Ovary (tissue), 9 donors: ENCODE data around the gene CEND1. TPM values are rescaled to one million over a fixed set of nuclear protein-coding genes. Genes with fewer than 3 reads are reported as not detected.

ENCODE experiments used
- DNase-seq, 5 donors: peaks; one replicate each; pipeline ENCODE4 v3.0.0-alpha.2; 2019 to 2020
- H3K27ac ChIP-seq, 2 donors: fragments of 200-600 bp; one replicate each; pipeline versions ENCODE4 v1.5.1 to v1.8.0; 2019 to 2022
- H3K27me3 ChIP-seq: fragments of 200-600 bp; one replicate; pipeline ENCODE4 v1.8.0; 2022
- H3K36me3 ChIP-seq: fragments of 200-600 bp; sonication (generic); one replicate; pipeline ENCODE4 v1.5.1; 2019
- H3K4me1 ChIP-seq: one replicate; pipeline ENCODE4 v1.8.1; 2013; ENCODE audit warnings: mild to moderate bottlenecking, moderate library complexity; ENCODE audit not compliant: insufficient read depth
- H3K4me3 ChIP-seq: fragments of 200-600 bp; sonication (generic); one replicate; pipeline ENCODE4 v1.5.1; 2017
- H3K9me3 ChIP-seq, 2 donors: fragments of 200-600 bp in 1 of 2; sonication (generic) in 1 of 2; one replicate each; pipeline versions ENCODE4 v1.5.1 to v1.8.1; 2013 to 2019; ENCODE audit warnings: mild to moderate bottlenecking in 1 of 2, moderate library complexity in 1 of 2
- EP300 ChIP-seq: sonication (generic); formaldehyde crosslinking; IDR thresholded peaks from one replicate; pipeline ENCODE4 v1.6.1; 2017; ENCODE audit warnings: antibody characterized with exemption
- POLR2A ChIP-seq: fragments of 450-650 bp; IDR thresholded peaks from one replicate; pipeline ENCODE4 v1.6.1; 2017; ENCODE audit warnings: antibody characterized with exemption, mild to moderate bottlenecking, moderate library complexity
- WGBS, 3 donors: extraction: QIAGEN DNeasy Blood & Tissue Kit in 1 of 3; methylation state at CpG; one replicate each; pipeline versions ENCODE4 v1.1.5 to v1.1.7; 2013 to 2017; 5-methylcytosine and 5-hydroxymethylcytosine counted together
- intact Hi-C, 4 donors: fragments of 100-400 bp; cut with DNase I; formaldehyde crosslinking; loops; one replicate each; pipeline versions ENCODE4 v1.11.0 to v1.15.1; 2022 to 2023
- polyA plus RNA-seq, 2 donors: library from polyadenylated mRNA; stranded (reverse); fragments of 200-250 nt in 1 of 2; fragments of 350-450 nt in 1 of 2; fragmentation: Illumina TruSeq in 1 of 2; extraction: RNeasy Lipid Tissue Mini Kit (QIAGEN cat#74804) in 1 of 2; gene quantifications; one replicate each; pipeline ENCODE4 v1.2.3, GENCODE V29; 2013 to 2014
- total RNA-seq, 7 donors: library from RNA; depleted of rRNA in 2 of 7; stranded (reverse); fragments of >200 nt in 2 of 7; fragmentation: NEBNext Ultra II Directional in 3 of 7; extraction: Animal tissue kit (Norgen Biotek cat#: 25700) in 3 of 7; gene quantifications; one replicate each; pipeline versions ENCODE4 v1.1.0 to v1.2.4, GENCODE V29; 2016 to 2023
- TF ChIP-seq, protein P1 (sequence below), 3 donors: fragments of 450-650 bp in 2 of 3; fragments of 200-600 bp in 1 of 3; IDR thresholded peaks; one replicate each; pipeline versions ENCODE4 v1.5.1 to v1.8.0; 2016 to 2022; ENCODE audit warnings: antibody characterized with exemption in 3 of 3, mild to moderate bottlenecking in 1 of 3
- donor health status: DM: no; HTN: no; CAD: no; lungs with moderate emphysema.
- donor health status: DM: no; HTN: no; CAD: no.
- donor health status: Bipolar disorder and iron deficiency.
- donor health status: DM: yes; HTN: yes; CAD: no.
- donor health status: DM: no; HTN: no; CAD: no.
- donor health status: DM: yes; HTN: yes; CAD: no.

Gene CEND1
- total and polyA plus RNA-seq, 9 donors, result 0.07 to 0.15 TPM; not detected in 7

DNA sequence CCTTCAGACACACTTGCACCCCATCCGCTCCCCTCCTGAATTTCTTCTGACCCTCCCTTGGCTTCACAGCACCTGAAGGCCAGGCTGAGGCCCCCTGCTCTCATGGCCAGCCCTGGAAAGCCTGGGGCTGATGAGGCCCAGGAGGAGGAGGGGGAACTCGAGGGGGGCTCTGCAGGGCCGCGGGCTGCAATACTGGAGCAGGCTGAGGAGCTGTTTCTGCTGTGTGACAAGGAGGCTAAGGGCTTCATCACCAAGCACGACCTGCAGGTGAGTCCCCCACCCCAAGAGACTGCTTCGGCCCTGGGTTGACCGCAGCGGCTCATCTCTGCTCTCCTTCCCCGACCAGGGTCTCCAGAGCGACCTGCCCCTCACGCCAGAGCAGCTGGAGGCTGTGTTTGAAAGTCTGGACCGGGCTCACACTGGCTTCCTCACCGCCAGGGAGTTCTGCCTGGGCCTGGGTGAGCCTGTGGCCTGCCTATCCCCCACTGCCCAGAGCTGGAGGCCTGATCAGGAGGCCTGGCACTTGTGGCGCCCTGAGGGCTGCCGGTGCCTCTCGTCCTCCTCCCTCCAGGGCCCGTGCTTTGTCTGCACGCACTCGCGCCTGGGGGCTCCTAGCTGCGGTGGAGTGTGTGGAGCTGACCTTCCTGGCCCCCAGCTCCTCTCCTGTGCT, 38.8 kb upstream of the CEND1 start:
- Histone ChIP-seq H3K9me3 (no peaks in the 10 kb centered on the region), H3K27ac (peak overlapping the region in 1 of 2 donors; percentile 1), H3K4me1 (peaks cover 16% of the 10 kb centered on the region), H3K36me3 (no peaks in the 10 kb centered on the region), H3K27me3 (no peaks in the 10 kb centered on the region), H3K4me3 (no peak overlapping the region)
- intact Hi-C loops, result no loop called here
- 59 to 70% (median 67%) methylated on average over 21 of the region's 21 CpGs for WGBS, 3 donors
- TF ChIP-seq, protein P1, sequence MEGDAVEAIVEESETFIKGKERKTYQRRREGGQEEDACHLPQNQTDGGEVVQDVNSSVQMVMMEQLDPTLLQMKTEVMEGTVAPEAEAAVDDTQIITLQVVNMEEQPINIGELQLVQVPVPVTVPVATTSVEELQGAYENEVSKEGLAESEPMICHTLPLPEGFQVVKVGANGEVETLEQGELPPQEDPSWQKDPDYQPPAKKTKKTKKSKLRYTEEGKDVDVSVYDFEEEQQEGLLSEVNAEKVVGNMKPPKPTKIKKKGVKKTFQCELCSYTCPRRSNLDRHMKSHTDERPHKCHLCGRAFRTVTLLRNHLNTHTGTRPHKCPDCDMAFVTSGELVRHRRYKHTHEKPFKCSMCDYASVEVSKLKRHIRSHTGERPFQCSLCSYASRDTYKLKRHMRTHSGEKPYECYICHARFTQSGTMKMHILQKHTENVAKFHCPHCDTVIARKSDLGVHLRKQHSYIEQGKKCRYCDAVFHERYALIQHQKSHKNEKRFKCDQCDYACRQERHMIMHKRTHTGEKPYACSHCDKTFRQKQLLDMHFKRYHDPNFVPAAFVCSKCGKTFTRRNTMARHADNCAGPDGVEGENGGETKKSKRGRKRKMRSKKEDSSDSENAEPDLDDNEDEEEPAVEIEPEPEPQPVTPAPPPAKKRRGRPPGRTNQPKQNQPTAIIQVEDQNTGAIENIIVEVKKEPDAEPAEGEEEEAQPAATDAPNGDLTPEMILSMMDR (IDR thresholded peaks at IDR 0.05), result no peak
- no peak for TF ChIP-seq EP300
- TF ChIP-seq POLR2A, result no peak
- DNase-seq, result no peak

DNA sequence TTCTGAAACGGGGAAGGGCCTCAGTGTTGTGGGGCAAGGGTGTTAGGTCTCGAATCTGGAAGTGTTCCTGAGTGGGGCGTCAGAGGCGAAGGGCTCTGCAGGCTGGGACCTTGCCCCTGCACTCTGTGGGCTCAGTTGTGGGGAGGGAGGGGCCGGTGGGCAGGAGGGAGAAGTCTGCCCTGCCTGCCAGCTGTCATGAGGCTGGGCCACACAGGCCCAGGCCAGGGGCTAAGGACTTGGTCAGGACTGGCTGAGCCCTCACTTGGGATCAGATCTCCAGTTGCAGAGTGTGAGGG, 38.0 kb upstream of the CEND1 start, which contains the start of gene CRACR2B:
CRACR2B (plus strand) TSS at position 23 of the 296 bp plus-strand sequence. CDS start 689 bp downstream, outside the sequence.
- intact Hi-C loops, result no loop called here
- TF ChIP-seq, protein P1 (IDR thresholded peaks at IDR 0.05), result no peak
- TF ChIP-seq POLR2A, result no peak
- TF ChIP-seq EP300, result no peak
- Histone ChIP-seq H3K4me1 (peaks cover 16% of the 10 kb centered on the region), H3K27ac (no peak within 1 kb of the TSS), H3K27me3 (no peaks in the 10 kb centered on the region), H3K36me3 (no peaks in the 10 kb centered on the region), H3K4me3 (peak within 1 kb of the TSS; percentile 0), H3K9me3 (no peaks in the 10 kb centered on the region)
- no peak for DNase-seq
- WGBS, 3 donors, result 64 to 70% (median 69%) methylated on average over 5 of the region's 5 CpGs

DNA sequence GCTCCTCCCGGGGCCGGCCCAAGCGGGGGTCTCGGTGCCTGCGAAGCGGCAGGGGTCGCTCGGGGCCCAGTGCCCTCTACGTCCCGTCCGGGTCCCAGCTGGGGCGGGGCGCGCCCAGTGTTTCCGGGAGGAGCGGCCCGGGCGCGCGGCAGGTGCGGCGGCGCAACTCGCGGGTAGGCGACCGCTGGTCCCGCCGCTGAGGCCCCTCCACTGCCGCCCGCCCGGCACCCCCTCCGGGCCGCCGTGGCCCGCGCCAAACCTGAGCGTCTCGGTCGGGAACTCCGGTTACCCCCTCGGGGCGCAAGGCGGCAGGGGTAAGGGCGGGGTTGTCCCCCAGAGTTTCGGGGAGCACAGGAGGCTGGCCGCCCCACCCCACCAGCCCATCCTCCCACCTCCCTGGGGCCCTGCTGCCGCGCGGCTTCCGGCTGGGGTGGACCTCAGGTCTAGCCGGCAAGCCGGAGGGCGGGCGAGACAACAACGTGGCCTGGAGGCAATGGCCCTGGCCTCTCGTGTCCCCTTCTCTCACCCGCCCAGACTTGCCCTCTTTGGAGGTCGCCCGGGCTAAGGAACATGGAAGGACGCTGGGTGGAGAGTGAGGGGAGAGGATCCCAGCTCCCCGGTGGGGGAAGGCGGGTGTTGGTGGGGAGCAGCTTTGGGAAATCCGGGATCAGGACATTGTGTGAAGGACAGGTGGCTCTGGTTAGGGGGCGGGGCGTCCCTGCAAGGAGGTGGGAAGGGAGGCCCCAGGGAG, 37.4 kb upstream of the CEND1 start:
- H3K27ac ChIP-seq, result no peak overlapping the region
- WGBS, 3 donors, result 8 to 13% (median 9%) methylated on average over 44 to 66 of the region's 66 CpGs
- TF ChIP-seq, protein P1 (IDR thresholded peaks at IDR 0.05), result no peak
- TF ChIP-seq EP300 (no peak), POLR2A (no peak)

DNA sequence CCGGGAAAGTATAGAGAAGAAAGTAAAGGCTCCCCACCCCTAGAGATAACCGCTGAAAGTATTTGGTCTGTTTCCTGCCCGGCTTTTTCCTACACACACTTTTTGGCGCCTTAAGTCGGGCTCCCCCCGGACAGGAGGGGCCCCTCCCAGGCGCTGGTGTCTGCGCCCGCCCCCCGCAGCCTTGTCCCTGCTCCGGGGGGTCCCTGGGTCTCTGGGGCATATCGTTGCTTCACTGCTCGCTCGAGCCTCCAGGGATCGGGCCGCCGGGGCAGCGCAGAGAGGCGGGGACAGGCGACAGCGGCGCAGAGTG, 36.9 kb upstream of the CEND1 start:
- H3K4me3 ChIP-seq, result peak overlapping the region; percentile 0
- H3K4me1 ChIP-seq, result peaks cover 10% of the 10 kb centered on the region
- H3K9me3 ChIP-seq, result no peaks in the 10 kb centered on the region
- H3K27me3 ChIP-seq, result no peaks in the 10 kb centered on the region
- intact Hi-C loops, result no loop called here
- no peak for TF ChIP-seq POLR2A
- TF ChIP-seq, protein P1 (IDR thresholded peaks at IDR 0.05), result no peak
- TF ChIP-seq EP300, result no peak
- peaks cover 2% of the 10 kb centered on the region for H3K36me3 ChIP-seq
- DNase-seq, result no peak
- H3K27ac ChIP-seq, result no peak overlapping the region
- WGBS, 3 donors, result 2 to 4% (median 2%) methylated on average over 17 to 22 of the region's 22 CpGs

More for the DNA sequence above, 37.4 kb upstream of the CEND1 start:
- no peak for DNase-seq
- H3K9me3 ChIP-seq, result no peaks in the 10 kb centered on the region
- intact Hi-C loops, result no loop called here
- no peaks in the 10 kb centered on the region for H3K36me3 ChIP-seq
- H3K27me3 ChIP-seq, result no peaks in the 10 kb centered on the region
- H3K4me1 ChIP-seq, result peaks cover 14% of the 10 kb centered on the region
- peak overlapping the region; percentile 0 for H3K4me3 ChIP-seq
